HEK293 (cell line): Measurements from ENCODE around the gene LINC00237.

Source experiments
- CTCF ChIA-PET: fragments of 350-600 bp; formaldehyde crosslinking; extraction: SDS; loops from one replicate; lab custom pipeline; 2021; ENCODE audit warnings: antibody characterized with exemption; lab: Yijun Ruan, JAX
- POLR2A ChIA-PET: fragments of 300-600 bp; formaldehyde crosslinking; extraction: SDS; loops from one replicate; lab custom pipeline; 2020; ENCODE audit warnings: antibody characterized with exemption, inconsistent platforms; lab: Yijun Ruan, JAX
- H3K27ac ChIP-seq: fragments of 200-500 bp; sonication (Bioruptor generic); 2 replicates; pipeline ENCODE4 v1.5.1; 2014; ENCODE audit warnings: low read depth, low read length, control low read depth, inconsistent platforms; ENCODE audit errors: extremely low read depth
- H3K36me3 ChIP-seq, 2 experiments: fragments of 200-500 bp in 1 of 2; sonication (Bioruptor generic) in 1 of 2; 1 replicate in 1 of 2; 2 replicates in 1 of 2; pipeline ENCODE4 v1.5.1; 2014 to 2017; ENCODE audit warnings: inconsistent platforms in 2 of 2, low read length in 2 of 2; ENCODE audit not compliant: control insufficient read depth in 2 of 2, insufficient read depth in 1 of 2
- H3K4me1 ChIP-seq: fragments of 200-500 bp; sonication (Bioruptor generic); 2 replicates; pipeline ENCODE4 v1.5.1; 2014; ENCODE audit warnings: mild to moderate bottlenecking, low read length, inconsistent platforms; ENCODE audit not compliant: control insufficient read depth, insufficient read depth
- H3K4me3 ChIP-seq: 2 replicates; pipeline ENCODE4 v1.5.1; 2011; ENCODE audit warnings: low read depth, mild to moderate bottlenecking, control low read depth, low read length, moderate library complexity
- H3K9me3 ChIP-seq: fragments of 200-500 bp; sonication (Bioruptor generic); 2 replicates; pipeline ENCODE4 v1.5.1; 2014; ENCODE audit warnings: low read depth, low read length, inconsistent platforms; ENCODE audit not compliant: control insufficient read depth, insufficient read depth
- BCL11A ChIP-seq: fragments of 450-650 bp; formaldehyde crosslinking; IDR thresholded peaks from 2 replicates; pipeline ENCODE4 v1.5.1; 2016; ENCODE audit warnings: low read depth, missing biosample characterization, missing genetic modification characterization
- IKZF3 ChIP-seq: fragments of 450-650 bp; IDR thresholded peaks from 2 replicates; pipeline ENCODE4 v1.5.0; 2018; ENCODE audit warnings: missing biosample characterization, mild to moderate bottlenecking, missing genetic modification characterization, moderate library complexity
- KLF16 ChIP-seq: fragments of 450-650 bp; formaldehyde crosslinking; IDR thresholded peaks from 2 replicates; pipeline ENCODE4 v1.5.1; 2017; ENCODE audit warnings: missing biosample characterization, missing genetic modification characterization
- SCRT1 ChIP-seq: fragments of 450-650 bp; formaldehyde crosslinking; IDR thresholded peaks from 2 replicates; pipeline ENCODE4 v1.5.1; 2016; ENCODE audit warnings: missing biosample characterization, missing genetic modification characterization, borderline replicate concordance
- YY2 ChIP-seq: fragments of 450-650 bp; formaldehyde crosslinking; IDR thresholded peaks from 2 replicates; pipeline ENCODE4 v1.5.1; 2016; ENCODE audit warnings: missing biosample characterization, missing genetic modification characterization
- ZBTB10 ChIP-seq: fragments of 450-650 bp; formaldehyde crosslinking; IDR thresholded peaks from 2 replicates; pipeline ENCODE4 v1.5.1; 2016; ENCODE audit warnings: missing biosample characterization, missing genetic modification characterization
- ZBTB17 ChIP-seq: fragments of 450-650 bp; formaldehyde crosslinking; IDR thresholded peaks from 2 replicates; pipeline ENCODE4 v1.5.1; 2016; ENCODE audit warnings: missing biosample characterization, missing genetic modification characterization
- ZBTB20 ChIP-seq: fragments of 450-650 bp; formaldehyde crosslinking; IDR thresholded peaks from 2 replicates; pipeline ENCODE4 v1.5.1; 2016; ENCODE audit warnings: missing biosample characterization, missing genetic modification characterization
- ZBTB6 ChIP-seq: fragments of 450-650 bp; formaldehyde crosslinking; IDR thresholded peaks from 2 replicates; pipeline ENCODE4 v1.5.1; 2017; ENCODE audit warnings: missing biosample characterization, missing genetic modification characterization
- ZBTB7A ChIP-seq: fragments of 450-650 bp; formaldehyde crosslinking; IDR thresholded peaks from 2 replicates; pipeline ENCODE4 v1.5.1; 2016; ENCODE audit warnings: low read depth, missing biosample characterization, missing genetic modification characterization
- ZEB2 ChIP-seq: fragments of 450-650 bp; formaldehyde crosslinking; IDR thresholded peaks from 2 replicates; pipeline ENCODE4 v1.5.1; 2016; ENCODE audit warnings: missing biosample characterization, missing genetic modification characterization
- ZNF112 ChIP-seq: fragments of 450-650 bp; formaldehyde crosslinking; IDR thresholded peaks from 2 replicates; pipeline ENCODE4 v1.5.0; 2017; ENCODE audit warnings: missing biosample characterization, missing genetic modification characterization
- ZNF155 ChIP-seq: fragments of 450-650 bp; formaldehyde crosslinking; IDR thresholded peaks from 2 replicates; pipeline ENCODE4 v1.5.1; 2016; ENCODE audit warnings: missing biosample characterization, missing genetic modification characterization
- ZNF157 ChIP-seq: fragments of 450-650 bp; formaldehyde crosslinking; IDR thresholded peaks from 2 replicates; pipeline ENCODE4 v1.5.1; 2016; ENCODE audit warnings: missing biosample characterization, missing genetic modification characterization
- ZNF184 ChIP-seq: fragments of 450-650 bp; IDR thresholded peaks from 2 replicates; pipeline ENCODE4 v1.5.1; 2018; ENCODE audit warnings: missing biosample characterization, mild to moderate bottlenecking, missing genetic modification characterization
- ZNF19 ChIP-seq: fragments of 450-650 bp; formaldehyde crosslinking; IDR thresholded peaks from 2 replicates; pipeline ENCODE4; 2016; ENCODE audit warnings: missing biosample characterization, missing genetic modification characterization, low read depth
- ZNF2 ChIP-seq: fragments of 450-650 bp; formaldehyde crosslinking; IDR thresholded peaks from 2 replicates; pipeline ENCODE4 v1.5.1; 2016; ENCODE audit warnings: missing biosample characterization, missing genetic modification characterization
- ZNF221 ChIP-seq: fragments of 450-650 bp; formaldehyde crosslinking; IDR thresholded peaks from 2 replicates; pipeline ENCODE4 v1.5.1; 2017; ENCODE audit warnings: missing biosample characterization, missing genetic modification characterization, borderline replicate concordance
- ZNF223 ChIP-seq: fragments of 450-650 bp; formaldehyde crosslinking; IDR thresholded peaks from 2 replicates; pipeline ENCODE4 v1.5.1; 2016; ENCODE audit warnings: missing biosample characterization, missing genetic modification characterization
- ZNF248 ChIP-seq: fragments of 450-650 bp; formaldehyde crosslinking; IDR thresholded peaks from 2 replicates; pipeline ENCODE4 v1.5.1; 2017; ENCODE audit warnings: missing biosample characterization, missing genetic modification characterization
- ZNF26 ChIP-seq: fragments of 450-650 bp; formaldehyde crosslinking; IDR thresholded peaks from 2 replicates; pipeline ENCODE4 v1.5.1; 2016; ENCODE audit warnings: missing biosample characterization, missing genetic modification characterization
- ZNF274 ChIP-seq, 2 experiments: fragments of 200-500 bp in 1 of 2; fragments of 450-650 bp in 1 of 2; sonication (Bioruptor generic) in 1 of 2; formaldehyde crosslinking in 1 of 2; IDR thresholded peaks; 2 replicates each; pipeline versions ENCODE4 v1.5.1 to v1.6.1; 2014 to 2016; ENCODE audit warnings: borderline replicate concordance in 1 of 2, inconsistent platforms in 1 of 2, low read length in 1 of 2, missing biosample characterization in 1 of 2, missing genetic modification characterization in 1 of 2
- ZNF366 ChIP-seq: fragments of 450-650 bp; formaldehyde crosslinking; conservative IDR thresholded peaks from 2 replicates; pipeline ENCODE4 v1.5.1; 2016; ENCODE audit warnings: missing biosample characterization, missing genetic modification characterization
- ZNF394 ChIP-seq: fragments of 450-650 bp; formaldehyde crosslinking; IDR thresholded peaks from 2 replicates; pipeline ENCODE4 v1.5.1; 2016; ENCODE audit warnings: missing biosample characterization, missing genetic modification characterization, mild to moderate bottlenecking, moderate library complexity, borderline replicate concordance
- ZNF510 ChIP-seq: fragments of 450-650 bp; formaldehyde crosslinking; IDR thresholded peaks from 2 replicates; pipeline ENCODE4 v1.5.1; 2018; ENCODE audit warnings: mild to moderate bottlenecking, missing genetic modification characterization, missing biosample characterization; ENCODE audit not compliant: insufficient replicate concordance
- ZNF521 ChIP-seq: fragments of 450-650 bp; formaldehyde crosslinking; IDR thresholded peaks from 2 replicates; pipeline ENCODE4 v1.5.1; 2017; ENCODE audit warnings: missing biosample characterization, mild to moderate bottlenecking, missing genetic modification characterization
- ZNF530 ChIP-seq: fragments of 450-650 bp; formaldehyde crosslinking; IDR thresholded peaks from 2 replicates; pipeline ENCODE4 v1.5.1; 2016; ENCODE audit warnings: low read depth, missing biosample characterization, missing genetic modification characterization
- ZNF585B ChIP-seq: fragments of 450-650 bp; formaldehyde crosslinking; IDR thresholded peaks from 2 replicates; pipeline ENCODE4 v1.5.1; 2016; ENCODE audit warnings: missing biosample characterization, missing genetic modification characterization
- ZNF600 ChIP-seq: fragments of 450-650 bp; formaldehyde crosslinking; IDR thresholded peaks from 2 replicates; pipeline ENCODE4 v1.5.1; 2016; ENCODE audit warnings: missing biosample characterization, missing genetic modification characterization
- ZNF670 ChIP-seq: fragments of 450-650 bp; formaldehyde crosslinking; IDR thresholded peaks from 2 replicates; pipeline ENCODE4 v1.5.1; 2016; ENCODE audit warnings: missing biosample characterization, missing genetic modification characterization, low read depth

Gene LINC00237

GRCh38 chr20:21092806-21093205 is 13.4 kb downstream of the LINC00237 start:
- ChIA-PET POLR2A (interaction anchor here (0.6 kb wide), 1 partner anchor 90 kb away, joined by 5 read pairs; no protein-coding TSS in a partner anchor), CTCF (no interaction called here)
- H3K4me1 ChIP-seq = peaks cover 19% of the 10 kb centered on the region
- H3K9me3 ChIP-seq = no peaks in the 10 kb centered on the region
- no peak for TF ChIP-seq SCRT1 (tag by site-specific recombination)
- no peak for TF ChIP-seq ZNF26 (tag by site-specific recombination)
- no peak for TF ChIP-seq ZNF274 (IDR thresholded peaks at IDR 0.05; ENCODE audit: low read length)
- no peak for TF ChIP-seq ZNF274 (tag by site-specific recombination; IDR thresholded peaks at IDR 0.05; ENCODE audit: borderline replicate concordance)
- no peak overlapping the region for H3K27ac ChIP-seq
- H3K36me3 ChIP-seq = no peaks in the 10 kb centered on the region
- no peak overlapping the region for H3K4me3 ChIP-seq

- CTCF ChIA-PET = no interaction called here
- Histone ChIP-seq H3K4me1 (peaks cover 19% of the 10 kb centered on the region), H3K36me3 (no peaks in the 10 kb centered on the region), H3K9me3 (no peaks in the 10 kb centered on the region), H3K4me3 (no peak overlapping the region), H3K27ac (peak overlapping the region; percentile 17; the same call in 1 of the 2 replicates)
- POLR2A ChIA-PET = no interaction called here
- TF ChIP-seq ZBTB6 (tag by site-specific recombination) = no peak
- no peak for TF ChIP-seq ZNF248 (tag by site-specific recombination)
- TF ChIP-seq ZBTB7A (tag by site-specific recombination) = no peak
- no peak for TF ChIP-seq ZNF157
- TF ChIP-seq ZBTB17 (tag by site-specific recombination) = 0 out of 2 replicates have a peak, but pooled peaks have one; percentile 13
- TF ChIP-seq ZNF221 = no peak
- no peak for TF ChIP-seq ZBTB10
- TF ChIP-seq ZNF184 (tag by site-specific recombination) = no peak
- TF ChIP-seq ZNF2 (tag by site-specific recombination) = no peak
- TF ChIP-seq ZNF670 (tag by site-specific recombination) = no peak
- no peak for TF ChIP-seq ZNF223 (tag by site-specific recombination)
- no peak for TF ChIP-seq ZNF585B
- no peak for TF ChIP-seq ZEB2 (tag by site-specific recombination)
- no peak for TF ChIP-seq ZNF530 (tag by site-specific recombination)
- TF ChIP-seq ZNF510 (tag by site-specific recombination) = no peak
- no peak for TF ChIP-seq KLF16 (tag by site-specific recombination)
- TF ChIP-seq ZNF274 (IDR thresholded peaks at IDR 0.05; ENCODE audit: low read length) = no peak
- no peak for TF ChIP-seq ZNF274 (tag by site-specific recombination; IDR thresholded peaks at IDR 0.05; ENCODE audit: borderline replicate concordance)
- TF ChIP-seq ZNF394 (tag by site-specific recombination) = 0 out of 2 replicates have a peak, but pooled peaks have one; percentile 25
- no peak for TF ChIP-seq ZNF521 (tag by site-specific recombination)
- no peak for TF ChIP-seq ZNF19 (tag by site-specific recombination)
- peak; percentile 41; the same call in 1 of the 2 replicates for TF ChIP-seq ZBTB20 (tag by site-specific recombination)
- no peak for TF ChIP-seq ZNF112 (tag by site-specific recombination)
- TF ChIP-seq ZNF366 = peak; percentile 72; the same call in 1 of the 2 replicates
- peak; percentile 63; the same call in 1 of the 2 replicates for TF ChIP-seq BCL11A
- TF ChIP-seq IKZF3 (tag by site-specific recombination) = no peak
- no peak for TF ChIP-seq ZNF155 (tag by site-specific recombination)
- TF ChIP-seq YY2 = peak; percentile 54; the same call in 1 of the 2 replicates
- 0 out of 2 replicates have a peak, but pooled peaks have one; percentile 4 for TF ChIP-seq ZNF600 (tag by site-specific recombination)
Observed at GRCh38 chr20:21090721-21091120, 15.4 kb downstream of the LINC00237 start.
